T1000 (cell line): ENCODE data around the gene ZNF548.
A peak's percentile ranks its signal among the peaks of the same experiment; 100 is the strongest.

Source experiments
- DNase-seq: peaks from one replicate; lab custom pipeline; 2025; ENCODE audit warnings: mixed read lengths; lab: John Stamatoyannopoulos, UW

ZNF548 gene

GRCh38 chr19:57398868-57399267, 9.2 kb downstream of the ZNF548 start:
- DNase-seq: no peak

GRCh38 chr19:57403737-57404563, 14.3 kb downstream of the ZNF548 start:
- no peak for DNase-seq

- peak; percentile 4 for DNase-seq
Measured at GRCh38 chr19:57406516-57407123, 17.0 kb downstream of the ZNF548 start.

- DNase-seq: peak; percentile 74
Measured at GRCh38 chr19:57410877-57411671, 21.4 kb downstream of the ZNF548 start, which contains the start of gene ZNF17. TSS of gene ZNF17 (plus strand) at chr19:57411161. CDS start at chr19:57413616, 2,455 bp downstream.

- no peak for DNase-seq
Measured at GRCh38 chr19:57419439-57419838, 29.8 kb downstream of the ZNF548 start.

- DNase-seq: no peak
Measured at GRCh38 chr19:57421037-57421436, 31.4 kb downstream of the ZNF548 start.

GRCh38 chr19:57434386-57435061, 44.9 kb downstream of the ZNF548 start:
- DNase-seq: no peak

GRCh38 chr19:57435062-57435978, 45.7 kb downstream of the ZNF548 start, which contains the start of gene ZNF749:
TSS of gene ZNF749 (plus strand) at chr19:57435325. CDS start at chr19:57435579, 254 bp downstream.
- DNase-seq: peak; percentile 90

- no peak for DNase-seq
Measured at GRCh38 chr19:57436417-57436816, 46.8 kb downstream of the ZNF548 start.

- no peak for DNase-seq
Measured at GRCh38 chr19:57437931-57438330, 48.3 kb downstream of the ZNF548 start.

- DNase-seq: no peak
Measured at GRCh38 chr19:57438925-57439324, 49.3 kb downstream of the ZNF548 start.

GRCh38 chr19:57441979-57442752, 52.5 kb downstream of the ZNF548 start:
- no peak for DNase-seq

- no peak for DNase-seq
Measured at GRCh38 chr19:57443121-57443696, 53.6 kb downstream of the ZNF548 start.

- no peak for DNase-seq
Measured at GRCh38 chr19:57452307-57452706, 62.7 kb downstream of the ZNF548 start.
